ENCODE measurements around the gene SUMO4.

The SUMO4 gene

GRCh38 chr6:149392093-149392492 lies 8.0 kb upstream of the SUMO4 start:
- FAIRE-seq = no peak

- FAIRE-seq = no peak
These were observed 7.5 kb upstream of the SUMO4 start for GRCh38 chr6:149392535-149392934.

- FAIRE-seq = no peak
These were observed 6.9 kb upstream of the SUMO4 start for GRCh38 chr6:149393002-149393679.

- no peak for FAIRE-seq
These were observed 4.9 kb upstream of the SUMO4 start for GRCh38 chr6:149395185-149395584.

- FAIRE-seq = no peak
These were observed 2.7 kb upstream of the SUMO4 start for GRCh38 chr6:149397384-149397783.

- no peak for FAIRE-seq
These were observed 3.5 kb downstream of the SUMO4 start for GRCh38 chr6:149403534-149403933.

- FAIRE-seq = no peak
These were observed 6.0 kb downstream of the SUMO4 start for GRCh38 chr6:149405823-149406765.

GRCh38 chr6:149409617-149410016 lies 9.6 kb downstream of the SUMO4 start:
- no peak for FAIRE-seq

GRCh38 chr6:149410557-149410956 lies 10.5 kb downstream of the SUMO4 start:
- no peak for FAIRE-seq

- no peak for FAIRE-seq
These were observed 13.9 kb downstream of the SUMO4 start for GRCh38 chr6:149414009-149414408.

- FAIRE-seq = no peak
These were observed 14.8 kb downstream of the SUMO4 start for GRCh38 chr6:149414821-149415220.

- FAIRE-seq = no peak
These were observed 19.8 kb downstream of the SUMO4 start for GRCh38 chr6:149419696-149420404.

GRCh38 chr6:149421132-149421531 lies 21.1 kb downstream of the SUMO4 start:
- FAIRE-seq = no peak

- FAIRE-seq = no peak
These were observed 22.5 kb downstream of the SUMO4 start for GRCh38 chr6:149422581-149422980.

GRCh38 chr6:149423964-149424440 lies 23.9 kb downstream of the SUMO4 start:
- no peak for FAIRE-seq

GRCh38 chr6:149425224-149425623 lies 25.2 kb downstream of the SUMO4 start:
- no peak for FAIRE-seq

- no peak for FAIRE-seq
These were observed 25.7 kb downstream of the SUMO4 start for GRCh38 chr6:149425754-149426153.

- FAIRE-seq = no peak
These were observed 28.5 kb downstream of the SUMO4 start for GRCh38 chr6:149428606-149429005.

- FAIRE-seq = no peak
These were observed 29.6 kb downstream of the SUMO4 start for GRCh38 chr6:149429427-149430360.

GRCh38 chr6:149431905-149432775 lies 32.1 kb downstream of the SUMO4 start:
- FAIRE-seq = no peak

GRCh38 chr6:149433405-149433804 lies 33.3 kb downstream of the SUMO4 start:
- no peak for FAIRE-seq

All from islet of Langerhans (tissue), 1 donor.